GM10248 (cell line): ENCODE results near the gene SETX.

ENCODE experiments used
- CTCF ChIA-PET: fragments of 300-600 bp; sonication (Branson Sonifier 250); formaldehyde crosslinking; extraction: SDS; loops from one replicate; lab custom pipeline; 2021; ENCODE audit warnings: antibody characterized with exemption; lab: Yijun Ruan, JAX
- POLR2A ChIA-PET: fragments of 350-650 bp; sonication (Branson Sonifier 250); formaldehyde crosslinking; extraction: SDS; loops from one replicate; lab custom pipeline; 2020; ENCODE audit warnings: antibody characterized with exemption; lab: Yijun Ruan, JAX
- DNase-seq: peaks from one replicate; pipeline ENCODE4 v3.0.0; 2012; ENCODE audit errors: extremely low spot score
- CTCF ChIP-seq: IDR thresholded peaks from 2 replicates; pipeline ENCODE4 v1.5.1; 2012; ENCODE audit warnings: mild to moderate bottlenecking, low read depth; ENCODE audit errors: extremely low read depth, missing control alignments, control extremely low read depth

SETX gene

GRCh38 chr9:132226571-132227430 lies 128.0 kb downstream of the SETX start:
- ChIA-PET POLR2A (no interaction called here), CTCF (interaction anchor here (1.5 to 5.1 kb wide), 2 partner anchors 10 to 57 kb away, joined by 3 to 23 read pairs; no protein-coding TSS in a partner anchor)
- no peak for TF ChIP-seq CTCF
- no peak for DNase-seq

GRCh38 chr9:132224645-132225044 lies 130.1 kb downstream of the SETX start:
- POLR2A ChIA-PET, result no interaction called here
- TF ChIP-seq CTCF, result no peak
- DNase-seq, result no peak
- CTCF ChIA-PET, result interaction anchor here (5.1 kb wide), 1 partner anchor 12 kb away, joined by 23 read pairs; no protein-coding TSS in a partner anchor

- TF ChIP-seq CTCF, result no peak
- CTCF ChIA-PET, result interaction anchor here (4.3 kb wide), 1 partner anchor 14 kb away, joined by 18 read pairs; no protein-coding TSS in a partner anchor
- POLR2A ChIA-PET, result no interaction called here
- DNase-seq, result no peak
These were observed 132.8 kb downstream of the SETX start for GRCh38 chr9:132221941-132222340.

GRCh38 chr9:132218208-132218607 lies 136.6 kb downstream of the SETX start:
- ChIA-PET POLR2A (no interaction called here), CTCF (no interaction called here)

GRCh38 chr9:132216861-132217619 lies 137.7 kb downstream of the SETX start:
- DNase-seq, result no peak
- no peak for TF ChIP-seq CTCF
- CTCF ChIA-PET, result interaction anchor here (1.1 to 1.2 kb wide), 2 partner anchors 47 kb away, joined by 3 to 4 read pairs; no protein-coding TSS in a partner anchor
- POLR2A ChIA-PET, result no interaction called here

More at GRCh38 chr9:132218208-132218607, 136.6 kb downstream of the SETX start:
- no peak for TF ChIP-seq CTCF
- no peak for DNase-seq

- no peak for DNase-seq
- no peak for TF ChIP-seq CTCF
- ChIA-PET POLR2A (no interaction called here), CTCF (interaction anchor here (0.7 kb wide), 1 partner anchor 23 kb away, joined by 3 read pairs; no protein-coding TSS in a partner anchor)
These were observed 140.7 kb downstream of the SETX start for GRCh38 chr9:132214027-132214622.
